ENCODE results near the gene RBBP8.
"Not testable (repeated sequence)": the region's sequence is repeated elsewhere in the genome, so short reads cannot be mapped to it uniquely, and the experiment has no call there.

Gene RBBP8

GRCh38 chr18:22946217-22946616, 13.1 kb downstream of the RBBP8 start:
- no peak for DNase-seq

GRCh38 chr18:22946846-22947245, 13.7 kb downstream of the RBBP8 start:
- no peak for DNase-seq

- no peak for DNase-seq
Measured at GRCh38 chr18:22951823-22952222, 18.7 kb downstream of the RBBP8 start.

GRCh38 chr18:22952525-22952924, 19.4 kb downstream of the RBBP8 start:
- no peak for DNase-seq

- DNase-seq, result not testable (repeated sequence)
Measured at GRCh38 chr18:22953982-22954381, 20.9 kb downstream of the RBBP8 start.

GRCh38 chr18:22956226-22956625, 23.1 kb downstream of the RBBP8 start:
- DNase-seq, result no peak

- no peak for DNase-seq
Measured at GRCh38 chr18:22961156-22961555, 28.0 kb downstream of the RBBP8 start.

- DNase-seq, result no peak
Measured at GRCh38 chr18:22962004-22962403, 28.9 kb downstream of the RBBP8 start.

- DNase-seq, result no peak
Measured at GRCh38 chr18:22964116-22964515, 31.0 kb downstream of the RBBP8 start.

- DNase-seq, result no peak
Measured at GRCh38 chr18:22964722-22965121, 31.6 kb downstream of the RBBP8 start.

- no peak for DNase-seq
Measured at GRCh38 chr18:22971038-22971437, 37.9 kb downstream of the RBBP8 start.

GRCh38 chr18:22974001-22974400, 40.9 kb downstream of the RBBP8 start:
- DNase-seq, result no peak

- DNase-seq, result no peak
Measured at GRCh38 chr18:22974707-22975106, 41.6 kb downstream of the RBBP8 start.

- DNase-seq, result no peak
Measured at GRCh38 chr18:22975508-22975907, 42.4 kb downstream of the RBBP8 start.

- DNase-seq, result no peak
Measured at GRCh38 chr18:22977847-22978701, 44.9 kb downstream of the RBBP8 start.

GRCh38 chr18:22980394-22980793, 47.3 kb downstream of the RBBP8 start:
- DNase-seq, result no peak

- DNase-seq, result no peak
Measured at GRCh38 chr18:22981274-22982133, 48.4 kb downstream of the RBBP8 start.

- DNase-seq, result no peak
Measured at GRCh38 chr18:22983175-22983574, 50.0 kb downstream of the RBBP8 start.

- no peak for DNase-seq
Measured at GRCh38 chr18:22985250-22985649, 52.1 kb downstream of the RBBP8 start.

GRCh38 chr18:22987547-22988189, 54.5 kb downstream of the RBBP8 start:
- no peak for DNase-seq

GRCh38 chr18:22988208-22988607, 55.1 kb downstream of the RBBP8 start:
- no peak for DNase-seq

GRCh38 chr18:22998344-22998743, 65.2 kb downstream of the RBBP8 start:
- DNase-seq, result no peak

GRCh38 chr18:22999212-22999611, 66.1 kb downstream of the RBBP8 start:
- DNase-seq, result no peak
